HG03175 (cell line): ENCODE results near the gene TBXAS1.

ENCODE experiments used
- ATAC-seq: cut with Tn5 transposase; IDR thresholded peaks from one replicate; pipeline ENCODE4 v1.9.1; 2021; ENCODE audit warnings: mild to moderate bottlenecking, moderate library complexity; ENCODE audit not compliant: unreplicated experiment

Gene TBXAS1

GRCh38 chr7:139974179-139974811 is 145.2 kb downstream of the TBXAS1 start:
- no peak for ATAC-seq

GRCh38 chr7:139976055-139976837 is 147.2 kb downstream of the TBXAS1 start:
- ATAC-seq: no peak

- no peak for ATAC-seq
These were observed 148.0 kb downstream of the TBXAS1 start for GRCh38 chr7:139976838-139977656.

- ATAC-seq: no peak
These were observed 152.4 kb downstream of the TBXAS1 start for GRCh38 chr7:139981511-139981895.

GRCh38 chr7:139982927-139983920 is 154.2 kb downstream of the TBXAS1 start:
- no peak for ATAC-seq

GRCh38 chr7:139984642-139985539 is 155.8 kb downstream of the TBXAS1 start:
- ATAC-seq: no peak

GRCh38 chr7:139985811-139986210 is 156.7 kb downstream of the TBXAS1 start:
- no peak for ATAC-seq

- ATAC-seq: no peak
These were observed 158.8 kb downstream of the TBXAS1 start for GRCh38 chr7:139987691-139988516.

- ATAC-seq: no peak
These were observed 160.5 kb downstream of the TBXAS1 start for GRCh38 chr7:139989366-139990141.

GRCh38 chr7:139990142-139990535 is 161.1 kb downstream of the TBXAS1 start:
- no peak for ATAC-seq

GRCh38 chr7:139990571-139991268 is 161.7 kb downstream of the TBXAS1 start:
- no peak for ATAC-seq

- ATAC-seq: no peak
These were observed 162.2 kb downstream of the TBXAS1 start for GRCh38 chr7:139991269-139991666.

GRCh38 chr7:139991911-139992310 is 162.8 kb downstream of the TBXAS1 start:
- ATAC-seq: no peak

- ATAC-seq: no peak
These were observed 163.4 kb downstream of the TBXAS1 start for GRCh38 chr7:139992353-139993044.

GRCh38 chr7:139993169-139993568 is 164.1 kb downstream of the TBXAS1 start:
- no peak for ATAC-seq

- no peak for ATAC-seq
These were observed 164.5 kb downstream of the TBXAS1 start for GRCh38 chr7:139993592-139993991.

GRCh38 chr7:139994356-139994755 is 165.3 kb downstream of the TBXAS1 start:
- ATAC-seq: no peak
